SK-N-SH (cell line): ENCODE data around the gene POLR3G. TPM values are rescaled to one million over a fixed set of nuclear protein-coding genes. Genes with fewer than 3 reads are reported as not detected.

Experiments used
- CTCF ChIA-PET: fragments of 300-600, 350-600 bp; formaldehyde crosslinking; extraction: SDS; loops from one replicate; lab custom pipeline; 2021; lab: Yijun Ruan, JAX
- POLR2A ChIA-PET: fragments of 350-600 bp; sonication (Branson Sonifier 250); formaldehyde crosslinking; extraction: SDS; loops from one replicate; lab custom pipeline; 2020; ENCODE audit warnings: antibody characterized with exemption, inconsistent platforms; lab: Yijun Ruan, JAX
- DNase-seq: peaks from one replicate; pipeline ENCODE4 v3.0.0; 2012
- H2AFZ ChIP-seq: fragments of 200-600 bp; sonication (generic); 2 replicates; pipeline ENCODE4 v1.8.1; 2016; ENCODE audit warnings: antibody characterized with exemption, mild to moderate bottlenecking, low read depth
- H3F3A ChIP-seq: fragments of 200-600 bp; sonication (generic); replicated peaks from 2 replicates; pipeline ENCODE3; 2016; ENCODE audit warnings: antibody characterized with exemption, mild to moderate bottlenecking; ENCODE audit not compliant: insufficient read depth
- H3K27ac ChIP-seq, 2 experiments: fragments of 200-500 bp in 1 of 2; fragments of 200-600 bp in 1 of 2; sonication (Bioruptor generic) in 1 of 2; sonication (generic), shearing (Covaris generic) in 1 of 2; 2 replicates each; pipeline versions ENCODE4 v1.5.1 to v1.6.1; 2014 to 2016; ENCODE audit warnings: low read depth in 2 of 2, inconsistent platforms in 1 of 2, low read length in 1 of 2, mild to moderate bottlenecking in 1 of 2, mixed read lengths in 1 of 2
- H3K27me3 ChIP-seq: fragments of 200-600 bp; sonication (generic), shearing (Covaris generic); 2 replicates; pipeline ENCODE4 v1.6.1; 2016; ENCODE audit warnings: mixed run types; ENCODE audit not compliant: insufficient read depth
- H3K36me3 ChIP-seq, 2 experiments: fragments of 200-500 bp in 1 of 2; fragments of 200-600 bp in 1 of 2; sonication (Bioruptor generic) in 1 of 2; sonication (generic) in 1 of 2; replicated peaks in 1 of 2; 2 replicates each; pipeline versions ENCODE3 to v1.5.1; 2014 to 2016; ENCODE audit warnings: low read length in 1 of 2, mild to moderate bottlenecking in 1 of 2; ENCODE audit not compliant: insufficient read depth in 2 of 2, control insufficient read depth in 1 of 2
- H3K4me1 ChIP-seq, 2 experiments: fragments of 200-500 bp in 1 of 2; fragments of 200-600 bp in 1 of 2; sonication (Bioruptor generic) in 1 of 2; sonication (generic), shearing (Covaris generic) in 1 of 2; 2 replicates each; pipeline versions ENCODE4 v1.5.1 to v1.6.1; 2014 to 2016; ENCODE audit warnings: low read depth in 1 of 2, low read length in 1 of 2, mixed run types in 1 of 2; ENCODE audit not compliant: insufficient read depth in 2 of 2, control insufficient read depth in 1 of 2
- H3K4me2 ChIP-seq: fragments of 200-600 bp; sonication (generic), shearing (Covaris generic); 2 replicates; pipeline ENCODE4 v1.6.1; 2017; ENCODE audit warnings: mixed run types
- H3K4me3 ChIP-seq, 2 experiments: fragments of 200-500 bp in 1 of 2; fragments of 200-600 bp in 1 of 2; sonication (Bioruptor generic) in 1 of 2; sonication (generic), shearing (Covaris generic) in 1 of 2; 2 replicates each; pipeline versions ENCODE4 v1.5.1 to v1.8.1; 2014 to 2016; ENCODE audit warnings: low read depth in 2 of 2, inconsistent platforms in 1 of 2, low read length in 1 of 2, mild to moderate bottlenecking in 1 of 2, mixed read lengths in 1 of 2, moderate library complexity in 1 of 2
- H3K79me2 ChIP-seq: fragments of 200-600 bp; sonication (generic); 2 replicates; pipeline ENCODE4 v1.8.1; 2017; ENCODE audit warnings: mild to moderate bottlenecking; ENCODE audit not compliant: insufficient read depth
- H3K9ac ChIP-seq: fragments of 200-600 bp; sonication (generic); 2 replicates; pipeline ENCODE4 v1.6.1; 2017; ENCODE audit warnings: mixed run types
- H3K9me2 ChIP-seq: fragments of 200-600 bp; sonication (generic); 2 replicates; pipeline ENCODE4 v1.6.1; 2017; ENCODE audit warnings: mixed run types
- H3K9me3 ChIP-seq: fragments of 200-600 bp; sonication (generic); 2 replicates; pipeline ENCODE4 v1.6.1; 2017; ENCODE audit warnings: mixed run types, mild to moderate bottlenecking, moderate library complexity
- H4K20me1 ChIP-seq: fragments of 200-600 bp; sonication (generic); 2 replicates; pipeline ENCODE4 v1.6.1; 2017; ENCODE audit warnings: mild to moderate bottlenecking, mixed run types; ENCODE audit not compliant: insufficient read depth
- CTCF ChIP-seq: fragments of 200-600 bp; sonication (generic); IDR thresholded peaks from 2 replicates; pipeline ENCODE4 v1.6.1; 2017; ENCODE audit warnings: antibody characterized with exemption, mild to moderate bottlenecking, moderate library complexity
- EZH2phosphoT487 ChIP-seq: fragments of 200-600 bp; sonication (generic); IDR thresholded peaks from 2 replicates; pipeline ENCODE4 v1.6.1; 2017; ENCODE audit warnings: low read depth, mixed run types, mild to moderate bottlenecking, antibody characterized with exemption, moderate library complexity, borderline replicate concordance
- FOSL2 ChIP-seq: IDR thresholded peaks from 2 replicates; pipeline ENCODE4 v1.4.0; 2012; ENCODE audit warnings: low read depth, mild to moderate bottlenecking, moderate library complexity, borderline replicate concordance
- JUND ChIP-seq: IDR thresholded peaks from 2 replicates; pipeline ENCODE4 v1.4.0; 2012
- MAX ChIP-seq: IDR thresholded peaks from 2 replicates; pipeline ENCODE4 v1.4.0; 2012; ENCODE audit warnings: low read depth
- PBX3 ChIP-seq: IDR thresholded peaks from 2 replicates; pipeline ENCODE4; 2012
- REST ChIP-seq: IDR thresholded peaks from 2 replicates; pipeline ENCODE4 v1.6.1; 2012; ENCODE audit warnings: mild to moderate bottlenecking, low read depth, low read length, moderate library complexity
- WGBS: methylation state at CpG from one replicate; pipeline ENCODE4 v1.1.6; 2017; ENCODE audit warnings: low lambda C conversion rate; 5-methylcytosine and 5-hydroxymethylcytosine counted together
- polyA plus RNA-seq, 3 experiments: library from polyadenylated mRNA; depleted of rRNA; stranded (reverse); fragments of >200 nt; gene quantifications; 2 replicates each; pipeline ENCODE4 v1.2.3, GENCODE V29; 2012

Gene POLR3G
- polyA plus RNA-seq, 1 of the 3 experiments (the other 2 are of a cell fraction), result 17.1 TPM

DNA sequence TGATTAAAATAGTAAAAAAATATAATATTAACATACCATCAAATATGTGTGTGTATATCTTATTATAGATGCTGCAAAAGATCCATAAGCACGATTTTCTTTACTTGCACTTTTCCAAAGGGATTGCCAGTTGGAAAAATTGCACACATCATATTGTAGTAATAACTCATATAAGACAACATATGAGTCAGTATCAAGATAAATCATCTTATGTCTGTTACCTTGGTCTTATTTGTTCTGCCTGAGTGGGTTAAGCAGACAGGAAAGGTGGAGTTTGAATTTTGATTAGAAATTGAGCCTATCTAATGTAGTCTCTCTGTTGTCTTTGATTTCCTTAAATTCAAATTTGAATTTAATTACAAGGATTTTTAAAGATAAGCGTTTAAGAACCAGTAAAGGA is 30.1 kb downstream of the POLR3G start:
- Histone ChIP-seq H3K9me3 (no peaks in the 10 kb centered on the region), H3K4me1 (peaks cover 0 to 17% of the 10 kb centered on the region in 2 experiments; a peak in 2 of 4 replicates), H3K9ac (no peak overlapping the region), H2AFZ (no peak overlapping the region), H3K4me2 (no peak overlapping the region), H3K27ac (no peak overlapping the region), H3K4me3 (no peak overlapping the region), H4K20me1 (no peaks in the 10 kb centered on the region), H3K27me3 (no peaks in the 10 kb centered on the region), H3K79me2 (no peaks in the 10 kb centered on the region), H3K36me3 (peaks cover 0 to 5% of the 10 kb centered on the region in 2 experiments), H3F3A (no peaks in the 10 kb centered on the region), H3K9me2 (no peaks in the 10 kb centered on the region)
- WGBS, result 82% methylated on average over 2 of the region's 2 CpGs
- ChIA-PET POLR2A (no interaction called here), CTCF (interaction anchor here (1.0 kb wide), 1 partner anchor 29 kb away, joined by 3 read pairs; no protein-coding TSS in a partner anchor)
- peak; percentile 39 for TF ChIP-seq JUND
- no peak for TF ChIP-seq MAX
- no peak for TF ChIP-seq EZH2phosphoT487
- peak; percentile 20; the same call in 1 of the 2 replicates for TF ChIP-seq FOSL2
- TF ChIP-seq PBX3, result peak; percentile 69
- DNase-seq, result no peak

GRCh38 chr5:90506221-90506620 is 31.6 kb downstream of the POLR3G start:
- Histone ChIP-seq H3K27me3 (no peaks in the 10 kb centered on the region), H2AFZ (no peak overlapping the region), H3F3A (peaks cover 2% of the 10 kb centered on the region), H3K4me1 (peaks cover 0 to 21% of the 10 kb centered on the region in 2 experiments; a peak in 2 of 4 replicates), H3K27ac (no peak overlapping the region), H3K9me2 (no peaks in the 10 kb centered on the region), H3K4me3 (no peak overlapping the region), H3K9me3 (no peaks in the 10 kb centered on the region), H4K20me1 (no peaks in the 10 kb centered on the region), H3K4me2 (no peak overlapping the region), H3K36me3 (peaks cover 0 to 5% of the 10 kb centered on the region in 2 experiments), H3K79me2 (no peaks in the 10 kb centered on the region), H3K9ac (no peak overlapping the region)
- CTCF ChIA-PET, result no interaction called here
- no peak for DNase-seq
- no peak for TF ChIP-seq JUND
- no peak for TF ChIP-seq REST
- TF ChIP-seq CTCF, result no peak
- POLR2A ChIA-PET, result no interaction called here
